ENCODE data around the gene RASAL3. TPM values are rescaled to one million over a fixed set of nuclear protein-coding genes. Genes with fewer than 3 reads are reported as not detected.

The RASAL3 gene
- total RNA-seq, 1 experiment from 2014 or later = 1.9 TPM

GRCh38 chr19:15467734-15468214 is 3.4 kb upstream of the RASAL3 start:
- Mint-ChIP-seq H3K4me3 (no peak overlapping the region), H3K4me1 (0 out of 4 replicates have a peak, but pooled peaks cover 0 to 2% of the 10 kb centered on the region in 2 experiments), H3K36me3 (ENCODE audit: insufficient read depth in 1 of 3, low read depth in 3 of 3) (no peaks in the 10 kb centered on the region; a peak in 1 of 7 replicates), H3K27me3 (ENCODE audit: low read depth) (peaks cover 54% of the 10 kb centered on the region), H3K27ac (no peak overlapping the region), H3K9me3 (peaks cover 2 to 22% of the 10 kb centered on the region in 2 experiments; a peak in 3 of 5 replicates)
- Histone ChIP-seq H4K91ac (ENCODE audit: insufficient read length, low read depth, low read length) (no peak overlapping the region), H2AK5ac (ENCODE audit: insufficient read length, low read length) (no peak overlapping the region), H2BK12ac (ENCODE audit: insufficient read length, low read depth, low read length) (no peak overlapping the region), H3K9ac (ENCODE audit: extremely low read depth, insufficient read length, low read length) (no peak overlapping the region), H3K4me1 (ENCODE audit: insufficient read depth, low read length) (no peaks in the 10 kb centered on the region; the same call in 1 of the 2 replicates), H3K4ac (ENCODE audit: low read depth, low read length) (no peak overlapping the region), H3K27ac (ENCODE audit: insufficient read length, low read depth, low read length) (no peak overlapping the region), H3K4me2 (ENCODE audit: insufficient read depth, insufficient read length, low read length) (no peak overlapping the region), H3K79me2 (ENCODE audit: insufficient read depth, low read length) (no peaks in the 10 kb centered on the region), H2BK15ac (ENCODE audit: low read depth, low read length) (no peak overlapping the region), H3K56ac (ENCODE audit: insufficient read length, low read depth, low read length) (no peak overlapping the region), H2BK20ac (ENCODE audit: low read depth, low read length, poor library complexity, severe bottlenecking) (no peak overlapping the region), H3K23me2 (ENCODE audit: insufficient read length, low read depth, low read length, poor library complexity, severe bottlenecking) (no peaks in the 10 kb centered on the region), H3K14ac (ENCODE audit: insufficient read depth, low read length) (no peak overlapping the region), H2AFZ (ENCODE audit: low read length) (no peak overlapping the region), H2BK120ac (ENCODE audit: low read depth, low read length, poor library complexity, severe bottlenecking) (no peak overlapping the region), H4K20me1 (ENCODE audit: control insufficient read depth, insufficient read depth, insufficient read length) (no peaks in the 10 kb centered on the region), H4K5ac (ENCODE audit: insufficient read length, low read depth, low read length) (no peak overlapping the region), H3K9me3 (ENCODE audit: control insufficient read depth, low read depth, low read length) (no peaks in the 10 kb centered on the region), H3K79me1 (ENCODE audit: insufficient read depth, low read depth, low read length, poor library complexity, severe bottlenecking) (no peaks in the 10 kb centered on the region), H2BK5ac (ENCODE audit: insufficient read length, low read length) (no peak overlapping the region), H3K27me3 (ENCODE audit: insufficient read depth, low read length) (peaks cover 11% of the 10 kb centered on the region; the same call in 1 of the 2 replicates), H3T11ph (ENCODE audit: low read length) (no peak overlapping the region), H3K18ac (ENCODE audit: insufficient read length, low read depth, low read length) (no peak overlapping the region), H3K23ac (ENCODE audit: insufficient read length, low read depth, low read length) (no peak overlapping the region), H4K8ac (replicated peaks; ENCODE audit: insufficient read length, low read depth, low read length) (no peak overlapping the region)
- DNase-seq = no peak
- TF ChIP-seq CTCF (conservative IDR thresholded peaks at IDR 0.05) = no peak
- no CpG with 5 or more reads among the region's 6 CpGs for WGBS (ENCODE audit: extremely low coverage, insufficient read length, low lambda C conversion rate)
